B cell (primary cell): ENCODE data around the gene DHRS7B. TPM values are rescaled to one million over a fixed set of nuclear protein-coding genes. Genes with fewer than 3 reads are reported as not detected.

Source experiments
- ATAC-seq: fragments of 200-7000 bp; cut with Tn5 transposase; one replicate; pipeline ENCODE4 v1.10.0; 2021; ENCODE audit warnings: low read depth, mild to moderate bottlenecking, moderate number of reproducible peaks, moderate library complexity
- CTCF ChIA-PET: fragments of 350-600 bp; sonication (Branson Sonifier 250); formaldehyde crosslinking; loops from one replicate; lab custom pipeline; 2021; ENCODE audit warnings: antibody characterized with exemption, inconsistent platforms; lab: Charles Lee
- POLR2A ChIA-PET: fragments of 350-600 bp; sonication (Branson Sonifier 250); formaldehyde crosslinking; loops from one replicate; lab custom pipeline; 2021; ENCODE audit warnings: antibody characterized with exemption; lab: Charles Lee
- DNase-seq: peaks from one replicate; pipeline ENCODE4 v3.0.0; 2013
- H2AFZ ChIP-seq: 2 replicates; pipeline ENCODE4 v1.6.1; 2012; ENCODE audit warnings: mild to moderate bottlenecking, low read depth, low read length; ENCODE audit not compliant: insufficient read depth, poor library complexity, severe bottlenecking
- H3K27ac ChIP-seq, 2 donors: 1 replicate in 1 of 2; 2 replicates in 1 of 2; pipeline ENCODE4 v1.5.1; 2012 to 2013; ENCODE audit warnings: low read length in 2 of 2, mild to moderate bottlenecking in 2 of 2, moderate library complexity in 1 of 2
- H3K27me3 ChIP-seq, 4 experiments: fragments of 200-600 bp in 1 of 4; sonication (generic) in 1 of 4; replicated peaks in 1 of 4; 1 replicate in 2 of 4; 2 replicates in 2 of 4; pipeline versions ENCODE4 v1.6.1 to v1.7.0; 2013 to 2016; ENCODE audit warnings: low read length in 3 of 4, mild to moderate bottlenecking in 2 of 4, mixed read lengths in 1 of 4, moderate library complexity in 1 of 4; ENCODE audit not compliant: insufficient read depth in 4 of 4, control insufficient read depth in 3 of 4; ENCODE audit errors: control extremely low read depth in 1 of 4
- H3K36me3 ChIP-seq, 2 experiments: replicated peaks in 1 of 2; 1 replicate in 1 of 2; 2 replicates in 1 of 2; pipeline versions ENCODE4 v1.6.1 to v1.7.1; 2013; ENCODE audit warnings: low read length in 1 of 2; ENCODE audit not compliant: insufficient read depth in 2 of 2, control insufficient read depth in 1 of 2; ENCODE audit errors: control extremely low read depth in 1 of 2, extremely low read depth in 1 of 2
- H3K4me1 ChIP-seq, 2 donors: fragments of 200-600 bp in 1 of 2; sonication (generic) in 1 of 2; 1 replicate in 1 of 2; 2 replicates in 1 of 2; pipeline versions ENCODE4 v1.5.1 to v1.6.1; 2013 to 2017; ENCODE audit warnings: low read length in 2 of 2; ENCODE audit not compliant: control insufficient read depth in 2 of 2, insufficient read depth in 2 of 2
- H3K4me2 ChIP-seq: replicated peaks from 2 replicates; pipeline ENCODE3; 2012; ENCODE audit warnings: mild to moderate bottlenecking, low read depth, low read length; ENCODE audit not compliant: poor library complexity, severe bottlenecking
- H3K4me3 ChIP-seq, 5 experiments: fragments of 200-600 bp in 1 of 5; sonication (generic) in 1 of 5; 1 replicate in 3 of 5; 2 replicates in 2 of 5; pipeline versions ENCODE4 v1.5.1 to v1.7.0; 2011 to 2016; ENCODE audit warnings: low read length in 4 of 5, mild to moderate bottlenecking in 4 of 5, low read depth in 2 of 5, control low read depth in 1 of 5, moderate library complexity in 1 of 5; ENCODE audit not compliant: insufficient read depth in 1 of 5; ENCODE audit errors: control extremely low read depth in 1 of 5, extremely low read depth in 1 of 5
- H3K79me2 ChIP-seq: fragments of 200-600 bp; sonication (generic); one replicate; pipeline ENCODE4 v1.6.0; 2016; ENCODE audit warnings: low read length; ENCODE audit not compliant: control insufficient read depth, insufficient read depth
- H3K9ac ChIP-seq: fragments of 200-600 bp; sonication (generic); 2 replicates; pipeline ENCODE4 v1.6.1; 2017; ENCODE audit warnings: mild to moderate bottlenecking, low read length, moderate library complexity
- H3K9me3 ChIP-seq, 3 donors: one replicate each; pipeline versions ENCODE4 v1.6.1 to v1.7.1; 2013; ENCODE audit warnings: low read length in 2 of 3; ENCODE audit not compliant: control insufficient read depth in 2 of 3, insufficient read depth in 1 of 3; ENCODE audit errors: control extremely low read depth in 1 of 3
- H4K20me1 ChIP-seq: 2 replicates; pipeline ENCODE4 v1.6.0; 2012; ENCODE audit warnings: mild to moderate bottlenecking, low read length; ENCODE audit not compliant: insufficient read depth, control insufficient read depth, poor library complexity, severe bottlenecking
- H3K27ac Mint-ChIP-seq: one replicate; pipeline ENCODE4 v1.8.0; 2021; ENCODE audit warnings: mixed read lengths
- H3K27me3 Mint-ChIP-seq: one replicate; pipeline ENCODE4 v1.8.0; 2021; ENCODE audit warnings: mixed read lengths
- H3K4me1 Mint-ChIP-seq: one replicate; pipeline ENCODE4 v1.8.0; 2021; ENCODE audit warnings: mixed read lengths
- H3K4me3 Mint-ChIP-seq: one replicate; pipeline ENCODE4 v1.8.0; 2021; ENCODE audit warnings: mixed read lengths
- H3K9me3 Mint-ChIP-seq: one replicate; pipeline ENCODE4 v1.8.0; 2022; ENCODE audit warnings: mixed read lengths; ENCODE audit not compliant: insufficient read depth
- CTCF ChIP-seq: fragments of 200-600 bp; IDR thresholded peaks from one replicate; pipeline ENCODE4 v1.8.0; 2022; ENCODE audit warnings: antibody characterized with exemption, mild to moderate bottlenecking
- EZH2 ChIP-seq: IDR thresholded peaks from 2 replicates; pipeline ENCODE4 v1.6.1; 2012; ENCODE audit warnings: borderline replicate concordance, low read depth, mild to moderate bottlenecking, moderate library complexity, low read length; ENCODE audit not compliant: insufficient read depth, poor library complexity, severe bottlenecking
- WGBS: methylation state at CpG from one replicate; pipeline ENCODE4 v1.1.5; 2013; ENCODE audit warnings: missing lambda C conversion rate; ENCODE audit not compliant: insufficient coverage; 5-methylcytosine and 5-hydroxymethylcytosine counted together
- intact Hi-C: fragments of 100-400 bp; cut with micrococcal nuclease; formaldehyde crosslinking; loops from one replicate; pipeline ENCODE4 v1.10.0; 2022
- polyA plus RNA-seq: library from polyadenylated mRNA; depleted of rRNA; stranded (reverse); fragments of >200 nt; gene quantifications from 2 replicates; pipeline ENCODE4 v1.2.3, GENCODE V29; 2012
- total RNA-seq, 2 donors: library from RNA; stranded (reverse); fragments of 120-200 nt in 1 of 2; gene quantifications; 1 replicate in 1 of 2; 2 replicates in 1 of 2; pipeline versions ENCODE4 v1.2.3 to v1.2.4, GENCODE V29; 2013 to 2022

The DHRS7B gene
- total and polyA plus RNA-seq, 2 donors (not counting 1 experiment from before 2014, with no cell fraction given): 8.2 to 13.4 TPM

- Histone ChIP-seq H3K4me1 (peaks cover 7 to 9% of the 10 kb centered on the region in 2 donors), H3K9ac (no peak overlapping the region), H3K4me2 (no peak overlapping the region), H3K36me3 (peaks cover 0 to 14% of the 10 kb centered on the region in 2 experiments), H3K27me3 (no peaks in the 10 kb centered on the region), H3K9me3 (no peaks in the 10 kb centered on the region), H3K27ac (no peak overlapping the region), H2AFZ (no peak overlapping the region), H3K79me2 (peaks cover 9% of the 10 kb centered on the region), H3K4me3 (no peak overlapping the region), H4K20me1 (peaks cover 9% of the 10 kb centered on the region)
- H3K27ac Mint-ChIP-seq: no peak overlapping the region
- ChIA-PET CTCF (no interaction called here), POLR2A (no interaction called here)
- no peak overlapping the region for H3K4me3 Mint-ChIP-seq
- 100% methylated on average over 6 of the region's 7 CpGs for WGBS
- H3K27me3 Mint-ChIP-seq: no peaks in the 10 kb centered on the region
- DNase-seq (no peak), ATAC-seq (no peak)
- peaks cover 21% of the 10 kb centered on the region for H3K4me1 Mint-ChIP-seq
- intact Hi-C loops: no loop called here
- TF ChIP-seq EZH2 (no peak), CTCF (no peak)
- H3K9me3 Mint-ChIP-seq: no peaks in the 10 kb centered on the region
Measured at GRCh38 chr17:21169496-21169895, 42.7 kb downstream of the DHRS7B start.

- DNase-seq (no peak), ATAC-seq (no peak)
- no peak overlapping the region for H3K27ac Mint-ChIP-seq
- H3K9me3 ChIP-seq: no peaks in the 10 kb centered on the region
- no peak overlapping the region for H3K4me3 ChIP-seq
- H3K4me2 ChIP-seq: peak overlapping the region; percentile 20
- H3K79me2 ChIP-seq: peaks cover 4% of the 10 kb centered on the region
- ChIA-PET CTCF (interaction anchor here (1.1 kb wide), 1 partner anchor 51 kb away, joined by 4 read pairs; no protein-coding TSS in a partner anchor), POLR2A (no interaction called here)
- no peaks in the 10 kb centered on the region for H3K27me3 Mint-ChIP-seq
- WGBS: 87% methylated on average over 2 of the region's 7 CpGs
- no peaks in the 10 kb centered on the region for H3K27me3 ChIP-seq
- TF ChIP-seq CTCF: no peak
- no peak for TF ChIP-seq EZH2
- H4K20me1 ChIP-seq: peaks cover 9% of the 10 kb centered on the region
- H3K4me1 Mint-ChIP-seq: peaks cover 21% of the 10 kb centered on the region
- H3K27ac ChIP-seq: no peak overlapping the region
- peaks cover 7 to 9% of the 10 kb centered on the region in 2 donors for H3K4me1 ChIP-seq
- intact Hi-C loops: no loop called here
- no peak overlapping the region for H3K4me3 Mint-ChIP-seq
- no peaks in the 10 kb centered on the region for H3K9me3 Mint-ChIP-seq
- no peak overlapping the region for H3K9ac ChIP-seq
- H3K36me3 ChIP-seq: peaks cover 0 to 19% of the 10 kb centered on the region in 2 experiments
- H2AFZ ChIP-seq: no peak overlapping the region
Measured at GRCh38 chr17:21170809-21171208, 44.0 kb downstream of the DHRS7B start.
